H54 (cell line): Measurements from ENCODE around the gene PDE7B.

Experiments used
- DNase-seq: peaks from one replicate; pipeline ENCODE4 v3.0.0; 2011; ENCODE audit warnings: low spot score, mixed read lengths; ENCODE audit not compliant: insufficient read length
- FAIRE-seq: peaks from 3 replicates; lab custom pipeline; 2011; peaks lifted over from hg19 to GRCh38; lab: Jason Lieb, UNC
- POLR2A ChIP-seq: IDR thresholded peaks from 2 replicates; pipeline ENCODE4 v1.6.1; 2011; ENCODE audit warnings: low read depth, mild to moderate bottlenecking, low read length

The PDE7B gene

GRCh38 chr6:136144251-136145023 is 292.9 kb downstream of the PDE7B start:
- TF ChIP-seq POLR2A: no peak
- DNase-seq (no peak), FAIRE-seq (no peak)

GRCh38 chr6:136146130-136146529 is 294.6 kb downstream of the PDE7B start:
- DNase-seq (no peak), FAIRE-seq (no peak)
- no peak for TF ChIP-seq POLR2A

- DNase-seq: no peak
- TF ChIP-seq POLR2A: no peak
- no peak for FAIRE-seq
Observed at GRCh38 chr6:136147342-136147741, 295.8 kb downstream of the PDE7B start.

GRCh38 chr6:136148051-136148450 is 296.6 kb downstream of the PDE7B start:
- FAIRE-seq (no peak), DNase-seq (no peak)
- TF ChIP-seq POLR2A: no peak

GRCh38 chr6:136148523-136148922 is 297.0 kb downstream of the PDE7B start:
- no peak for TF ChIP-seq POLR2A
- no peak for DNase-seq
- no peak for FAIRE-seq

- FAIRE-seq: no peak
- DNase-seq: no peak
- TF ChIP-seq POLR2A: no peak
Observed at GRCh38 chr6:136149311-136149710, 297.8 kb downstream of the PDE7B start.

- DNase-seq (no peak), FAIRE-seq (no peak)
- TF ChIP-seq POLR2A: no peak
Observed at GRCh38 chr6:136150961-136151360, 299.5 kb downstream of the PDE7B start.

GRCh38 chr6:136153707-136154375 is 302.3 kb downstream of the PDE7B start:
- DNase-seq: no peak
- no peak for TF ChIP-seq POLR2A
- no peak for FAIRE-seq

- FAIRE-seq (no peak), DNase-seq (no peak)
- TF ChIP-seq POLR2A: no peak
Observed at GRCh38 chr6:136155191-136155590, 303.7 kb downstream of the PDE7B start.

- FAIRE-seq: no peak
- TF ChIP-seq POLR2A: no peak
- no peak for DNase-seq
Observed at GRCh38 chr6:136157743-136158142, 306.2 kb downstream of the PDE7B start.

GRCh38 chr6:136158387-136158821 is 306.9 kb downstream of the PDE7B start:
- TF ChIP-seq POLR2A: no peak
- FAIRE-seq (no peak), DNase-seq (no peak)

GRCh38 chr6:136158971-136159370 is 307.5 kb downstream of the PDE7B start:
- no peak for TF ChIP-seq POLR2A
- FAIRE-seq: no peak
- DNase-seq: no peak

GRCh38 chr6:136160250-136160649 is 308.7 kb downstream of the PDE7B start:
- TF ChIP-seq POLR2A: no peak
- no peak for FAIRE-seq
- no peak for DNase-seq

GRCh38 chr6:136161950-136162349 is 310.4 kb downstream of the PDE7B start:
- no peak for TF ChIP-seq POLR2A
- DNase-seq (no peak), FAIRE-seq (no peak)

- no peak for TF ChIP-seq POLR2A
- FAIRE-seq (no peak), DNase-seq (no peak)
Observed at GRCh38 chr6:136163260-136163659, 311.8 kb downstream of the PDE7B start.
